ENCODE data around the gene FLOT1.

The FLOT1 gene

GRCh38 chr6:30678964-30679726, 63.3 kb downstream of the FLOT1 start:
- peak; percentile 55 to 88 for DNase-seq

All from inflammatory macrophage treated with lipopolysaccharide for 1 hour (primary cell).